K562 (cell line): ENCODE measurements around the gene MRNIP. TPM values are rescaled to one million over a fixed set of nuclear protein-coding genes. Genes with fewer than 3 reads are reported as not detected.

Source experiments
- ATAC-seq: fragments of 200-7000 bp; cut with Tn5 transposase; 3 replicates; pipeline ENCODE4 v1.9.1; 2020; ENCODE audit warnings: moderate library complexity
- BruUV-seq: library from RNA; stranded (reverse); fragments of 400-500 nt; replicated peaks from 2 replicates; lab custom pipeline; 2021; lab: Mats Ljungman, UMichigan
- CTCF ChIA-PET: fragments of 300-600 bp; formaldehyde crosslinking; extraction: SDS; loops from one replicate; lab custom pipeline; 2021; ENCODE audit warnings: low intra/inter-chr PET ratio; lab: Yijun Ruan, JAX
- POLR2A ChIA-PET: fragments of 300-600, 350-650 bp; sonication (Branson Sonifier 250); formaldehyde crosslinking; extraction: SDS; loops from one replicate; lab custom pipeline; 2021; ENCODE audit warnings: antibody characterized with exemption, inconsistent platforms; lab: Yijun Ruan, JAX
- DNase-seq, 4 experiments: peaks; one replicate each; pipeline versions ENCODE4 v3.0.0 to v3.0.0-alpha.2; 2011 to 2018; ENCODE audit warnings: low spot score in 3 of 4, mixed read lengths in 3 of 4; ENCODE audit errors: extremely low read depth in 1 of 4
- FAIRE-seq: peaks from 2 replicates; lab custom pipeline; 2011; peaks lifted over from hg19 to GRCh38; lab: Jason Lieb, UNC
- H2AFZ ChIP-seq: 2 replicates; pipeline ENCODE4 v1.6.0; 2011; ENCODE audit warnings: low read depth, low read length, control low read depth, inconsistent platforms
- H3K27ac ChIP-seq: fragments of 200-600 bp; 3 replicates; pipeline ENCODE4 v1.8.0; 2011; ENCODE audit warnings: low read depth, mild to moderate bottlenecking, control low read depth, inconsistent platforms, low read length, moderate library complexity, mixed read lengths; ENCODE audit errors: extremely low read depth
- H3K27me3 ChIP-seq, 2 experiments: fragments of 300-600 bp in 1 of 2; 2 replicates in 1 of 2; 3 replicates in 1 of 2; pipeline versions ENCODE4 v1.6.0 to v1.8.0; 2011; ENCODE audit warnings: inconsistent platforms in 2 of 2, low read length in 2 of 2, mild to moderate bottlenecking in 1 of 2, mixed read lengths in 1 of 2, moderate library complexity in 1 of 2; ENCODE audit not compliant: control insufficient read depth in 2 of 2, insufficient read depth in 2 of 2
- H3K36me3 ChIP-seq: fragments of 300-600 bp; 3 replicates; pipeline ENCODE4 v1.8.0; 2011; ENCODE audit warnings: mild to moderate bottlenecking, low read length, inconsistent platforms; ENCODE audit not compliant: control insufficient read depth, insufficient read depth
- H3K4me1 ChIP-seq, 2 experiments: fragments of 200-600 bp in 1 of 2; replicated peaks in 1 of 2; 2 replicates in 1 of 2; 3 replicates in 1 of 2; pipeline versions ENCODE4 v1.5.1 to v1.8.0; 2011; ENCODE audit warnings: inconsistent platforms in 2 of 2, low read length in 2 of 2, mild to moderate bottlenecking in 1 of 2, mixed read lengths in 1 of 2, moderate library complexity in 1 of 2; ENCODE audit not compliant: control insufficient read depth in 2 of 2, insufficient read depth in 2 of 2
- H3K4me2 ChIP-seq: 2 replicates; pipeline ENCODE4 v1.6.1; 2011; ENCODE audit warnings: low read length, control low read depth, inconsistent platforms, mixed read lengths; ENCODE audit not compliant: insufficient read depth
- H3K4me3 ChIP-seq: fragments of 200-600 bp; sonication (generic), shearing (Covaris generic); 2 replicates; pipeline ENCODE4 v1.5.1; 2016; ENCODE audit warnings: control low read depth, inconsistent platforms
- H3K79me2 ChIP-seq: fragments of 200-600 bp; 3 replicates; pipeline ENCODE4 v1.8.0; 2011; ENCODE audit warnings: low read length, inconsistent platforms; ENCODE audit not compliant: control insufficient read depth, insufficient read depth
- H3K9ac ChIP-seq, 2 experiments: 2 replicates each; pipeline versions ENCODE4 v1.6.0 to v1.6.1; 2011; ENCODE audit warnings: low read depth in 2 of 2, low read length in 2 of 2, control low read depth in 1 of 2, inconsistent platforms in 1 of 2, mild to moderate bottlenecking in 1 of 2, mixed read lengths in 1 of 2; ENCODE audit not compliant: insufficient read depth in 1 of 2
- H3K9me1 ChIP-seq: one replicate; pipeline ENCODE4 v1.6.0; 2011; ENCODE audit warnings: inconsistent platforms, mild to moderate bottlenecking, low read length, moderate library complexity; ENCODE audit not compliant: control insufficient read depth, insufficient read depth
- H3K9me3 ChIP-seq: replicated peaks from 2 replicates; pipeline ENCODE4 v1.5.1; 2011; ENCODE audit warnings: low read depth, low read length, inconsistent platforms; ENCODE audit not compliant: control insufficient read depth, insufficient read depth
- H4K20me1 ChIP-seq: replicated peaks from 2 replicates; pipeline ENCODE4 v1.6.1; 2011; ENCODE audit warnings: low read length, inconsistent platforms, mixed read lengths; ENCODE audit not compliant: control insufficient read depth, insufficient read depth
- EP300 ChIP-seq: IDR thresholded peaks from 2 replicates; pipeline ENCODE4 v1.6.1; 2012; ENCODE audit warnings: low read length, improper control_type of control experiment
- KAT2B ChIP-seq: IDR thresholded peaks from one replicate; pipeline ENCODE4 v1.6.1; 2012; ENCODE audit warnings: low read depth, mild to moderate bottlenecking, control low read depth, inconsistent platforms, low read length, moderate library complexity
- RBM39 ChIP-seq: fragments of 200-400 bp; formaldehyde crosslinking; optimal IDR thresholded peaks from 2 replicates; pipeline ENCODE3; 2018; ENCODE audit warnings: low read depth, low read length
- SUPT5H ChIP-seq: fragments of 450-650 bp; IDR thresholded peaks from 2 replicates; pipeline ENCODE4 v1.6.1; 2016
- XRCC3 ChIP-seq: fragments of 450-650 bp; IDR thresholded peaks from 2 replicates; pipeline ENCODE4 v1.6.1; 2017; ENCODE audit warnings: mild to moderate bottlenecking, moderate library complexity
- WGBS: fragments of 100-300 bp; shearing (Covaris generic); methylation state at CpG from one replicate; pipeline ENCODE4 v1.1.6; 2016; ENCODE audit warnings: low coverage, mixed read lengths; ENCODE audit not compliant: insufficient coverage; ENCODE audit errors: missing lambda C conversion rate; 5-methylcytosine and 5-hydroxymethylcytosine counted together
- in situ Hi-C: fragments of 300-500 bp; cut with MboI; formaldehyde crosslinking; loops from 4 replicates; pipeline ENCODE4 v1.15.0; 2018; ENCODE audit warnings: inconsistent platforms, mixed read lengths
- intact Hi-C: fragments of 100-400 bp; cut with micrococcal nuclease; formaldehyde crosslinking; loops from 2 replicates; pipeline ENCODE4 v1.14.2; 2022
- polyA plus RNA-seq, 8 experiments: library from polyadenylated mRNA; depleted of rRNA in 4 of 8; stranded (reverse) in 5 of 8; unstranded in 3 of 8; fragments of >200 nt; fragmentation: Nextera tagmentation in 2 of 8; fragmentation: Illumina TruSeq in 1 of 8; extraction: Ambion mirVana in 2 of 8; extraction: Trizol in 1 of 8; gene quantifications; 2 replicates each; pipeline versions ENCODE4 v1.2.1 to v1.2.3, GENCODE V29; 2011 to 2014; ENCODE audit warnings: inconsistent platforms in 1 of 8, missing spikeins in 1 of 8
- total RNA-seq, 7 experiments: library from RNA; depleted of rRNA in 6 of 7; stranded (reverse); fragments of >200 nt in 6 of 7; fragmentation: Illumina TruSeq in 2 of 7; extraction: Trizol in 2 of 7; gene quantifications; 2 replicates each; pipeline versions ENCODE4 v1.2.1 to v1.2.3, GENCODE V29; 2011 to 2021; ENCODE audit warnings: low replicate concordance in 1 of 7
- TF ChIP-seq, protein P1 (sequence below): fragments of 450-650 bp; formaldehyde crosslinking; IDR thresholded peaks from 2 replicates; pipeline ENCODE4 v1.4.0; 2022; ENCODE audit warnings: mild to moderate bottlenecking, moderate library complexity
- TF ChIP-seq, protein P2 (sequence below): fragments of 450-650 bp; IDR thresholded peaks from 2 replicates; pipeline ENCODE4 v1.6.1; 2014; ENCODE audit warnings: low read depth, mild to moderate bottlenecking, moderate library complexity, borderline replicate concordance
- TF ChIP-seq, protein P3 (sequence below): fragments of 450-650 bp; formaldehyde crosslinking; IDR thresholded peaks from 2 replicates; pipeline ENCODE4 v1.4.0; 2020; ENCODE audit warnings: mild to moderate bottlenecking, moderate library complexity
- TF ChIP-seq, protein P4 (sequence below): IDR thresholded peaks from 2 replicates; pipeline ENCODE4 v1.6.1; 2012; ENCODE audit warnings: low read depth, low read length, improper control_type of control experiment, borderline replicate concordance
- TF ChIP-seq, protein P5 (sequence below): fragments of 450-650 bp; IDR thresholded peaks from 2 replicates; pipeline ENCODE4 v1.6.1; 2018; ENCODE audit not compliant: partially characterized antibody

Gene MRNIP
- total and polyA plus RNA-seq, 9 of the 15 experiments (the other 6 are each of a cell fraction or from before 2014, with no cell fraction given): 3.6 to 39.0 (median 16.8) TPM

DNA sequence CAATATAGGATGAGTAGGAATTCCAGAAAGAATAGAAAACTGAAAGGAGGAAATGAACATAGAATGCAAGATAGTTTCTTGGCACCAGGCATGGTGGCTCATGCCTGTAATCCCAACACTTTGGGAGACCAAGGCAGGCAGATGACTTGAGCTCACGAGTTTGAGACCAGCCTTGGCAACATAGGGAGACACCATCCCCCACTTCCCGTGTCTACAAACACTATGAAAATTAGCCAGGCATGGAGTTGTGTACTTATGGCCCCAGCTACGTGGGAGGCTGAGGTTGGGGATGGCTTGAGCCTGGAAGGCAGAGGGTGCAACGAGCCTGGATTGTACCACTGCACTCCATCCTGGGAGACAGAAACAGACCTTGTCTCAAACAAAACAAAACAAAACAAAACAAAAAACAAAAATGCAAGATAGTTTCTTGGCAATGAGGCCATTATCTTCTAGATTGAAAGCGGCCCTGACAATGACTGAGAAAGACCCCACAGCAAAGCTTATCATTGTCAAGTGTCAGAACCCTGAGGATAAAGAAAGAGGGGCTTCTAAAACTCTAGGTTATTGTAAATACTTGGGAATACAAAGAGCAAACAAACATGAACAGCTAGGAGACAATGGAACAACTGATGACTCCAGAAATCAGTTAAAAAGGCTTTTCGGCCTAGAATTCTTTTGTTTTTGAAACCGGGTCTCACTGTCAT, 28.7 kb downstream of the MRNIP start:
- Histone ChIP-seq H3K4me3 (no peak overlapping the region), H3K27me3 (no peaks in the 10 kb centered on the region), H3K9me1 (peaks cover 6% of the 10 kb centered on the region), H3K4me2 (no peak overlapping the region), H3K36me3 (peaks cover 88% of the 10 kb centered on the region), H3K4me1 (peaks cover 0 to 6% of the 10 kb centered on the region in 2 experiments; a peak in 1 of 5 replicates), H3K79me2 (peaks cover under 1% of the 10 kb centered on the region; the same call in 2 of the 3 replicates), H3K27ac (no peak overlapping the region), H2AFZ (no peak overlapping the region), H3K9me3 (no peaks in the 10 kb centered on the region), H3K9ac (no peak overlapping the region), H4K20me1 (no peaks in the 10 kb centered on the region; the same call in 1 of the 2 replicates)
- DNase-seq: no peak
- no peak for FAIRE-seq
- intact Hi-C loops (no loop called here), in situ Hi-C loops (no loop called here)
- WGBS: 88% methylated on average over 7 of the region's 7 CpGs
- ChIA-PET CTCF (no interaction called here), POLR2A (interaction anchor here (0.5 to 3.9 kb wide), 6 partner anchors 10 to 97 kb away, joined by 3 to 15 read pairs (median 3); partner anchors contain the start of genes MAML1 and SQSTM1)
- BruUV-seq: no TSS peak
- ATAC-seq: no peak
- TF ChIP-seq, protein P1, sequence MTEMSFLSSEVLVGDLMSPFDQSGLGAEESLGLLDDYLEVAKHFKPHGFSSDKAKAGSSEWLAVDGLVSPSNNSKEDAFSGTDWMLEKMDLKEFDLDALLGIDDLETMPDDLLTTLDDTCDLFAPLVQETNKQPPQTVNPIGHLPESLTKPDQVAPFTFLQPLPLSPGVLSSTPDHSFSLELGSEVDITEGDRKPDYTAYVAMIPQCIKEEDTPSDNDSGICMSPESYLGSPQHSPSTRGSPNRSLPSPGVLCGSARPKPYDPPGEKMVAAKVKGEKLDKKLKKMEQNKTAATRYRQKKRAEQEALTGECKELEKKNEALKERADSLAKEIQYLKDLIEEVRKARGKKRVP (CRISPR knock-in tag): no peak
- TF ChIP-seq, protein P2, sequence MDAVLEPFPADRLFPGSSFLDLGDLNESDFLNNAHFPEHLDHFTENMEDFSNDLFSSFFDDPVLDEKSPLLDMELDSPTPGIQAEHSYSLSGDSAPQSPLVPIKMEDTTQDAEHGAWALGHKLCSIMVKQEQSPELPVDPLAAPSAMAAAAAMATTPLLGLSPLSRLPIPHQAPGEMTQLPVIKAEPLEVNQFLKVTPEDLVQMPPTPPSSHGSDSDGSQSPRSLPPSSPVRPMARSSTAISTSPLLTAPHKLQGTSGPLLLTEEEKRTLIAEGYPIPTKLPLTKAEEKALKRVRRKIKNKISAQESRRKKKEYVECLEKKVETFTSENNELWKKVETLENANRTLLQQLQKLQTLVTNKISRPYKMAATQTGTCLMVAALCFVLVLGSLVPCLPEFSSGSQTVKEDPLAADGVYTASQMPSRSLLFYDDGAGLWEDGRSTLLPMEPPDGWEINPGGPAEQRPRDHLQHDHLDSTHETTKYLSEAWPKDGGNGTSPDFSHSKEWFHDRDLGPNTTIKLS: no peak
- TF ChIP-seq RBM39: no peak
- TF ChIP-seq EP300: no peak
- TF ChIP-seq, protein P3, sequence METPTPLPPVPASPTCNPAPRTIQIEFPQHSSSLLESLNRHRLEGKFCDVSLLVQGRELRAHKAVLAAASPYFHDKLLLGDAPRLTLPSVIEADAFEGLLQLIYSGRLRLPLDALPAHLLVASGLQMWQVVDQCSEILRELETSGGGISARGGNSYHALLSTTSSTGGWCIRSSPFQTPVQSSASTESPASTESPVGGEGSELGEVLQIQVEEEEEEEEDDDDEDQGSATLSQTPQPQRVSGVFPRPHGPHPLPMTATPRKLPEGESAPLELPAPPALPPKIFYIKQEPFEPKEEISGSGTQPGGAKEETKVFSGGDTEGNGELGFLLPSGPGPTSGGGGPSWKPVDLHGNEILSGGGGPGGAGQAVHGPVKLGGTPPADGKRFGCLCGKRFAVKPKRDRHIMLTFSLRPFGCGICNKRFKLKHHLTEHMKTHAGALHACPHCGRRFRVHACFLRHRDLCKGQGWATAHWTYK (CRISPR knock-in tag): no peak
- TF ChIP-seq, protein P4, sequence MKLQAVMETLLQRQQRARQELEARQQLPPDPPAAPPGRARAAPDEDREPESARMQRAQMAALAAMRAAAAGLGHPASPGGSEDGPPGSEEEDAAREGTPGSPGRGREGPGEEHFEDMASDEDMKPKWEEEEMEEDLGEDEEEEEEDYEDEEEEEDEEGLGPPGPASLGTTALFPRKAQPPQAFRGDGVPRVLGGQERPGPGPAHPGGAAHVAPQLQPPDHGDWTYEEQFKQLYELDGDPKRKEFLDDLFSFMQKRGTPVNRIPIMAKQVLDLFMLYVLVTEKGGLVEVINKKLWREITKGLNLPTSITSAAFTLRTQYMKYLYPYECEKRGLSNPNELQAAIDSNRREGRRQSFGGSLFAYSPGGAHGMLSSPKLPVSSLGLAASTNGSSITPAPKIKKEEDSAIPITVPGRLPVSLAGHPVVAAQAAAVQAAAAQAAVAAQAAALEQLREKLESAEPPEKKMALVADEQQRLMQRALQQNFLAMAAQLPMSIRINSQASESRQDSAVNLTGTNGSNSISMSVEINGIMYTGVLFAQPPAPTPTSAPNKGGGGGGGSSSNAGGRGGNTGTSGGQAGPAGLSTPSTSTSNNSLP: no peak
- TF ChIP-seq SUPT5H: peak; percentile 5; the same call in 1 of the 2 replicates
- no peak for TF ChIP-seq XRCC3
- no peak for TF ChIP-seq KAT2B
- TF ChIP-seq, protein P5, sequence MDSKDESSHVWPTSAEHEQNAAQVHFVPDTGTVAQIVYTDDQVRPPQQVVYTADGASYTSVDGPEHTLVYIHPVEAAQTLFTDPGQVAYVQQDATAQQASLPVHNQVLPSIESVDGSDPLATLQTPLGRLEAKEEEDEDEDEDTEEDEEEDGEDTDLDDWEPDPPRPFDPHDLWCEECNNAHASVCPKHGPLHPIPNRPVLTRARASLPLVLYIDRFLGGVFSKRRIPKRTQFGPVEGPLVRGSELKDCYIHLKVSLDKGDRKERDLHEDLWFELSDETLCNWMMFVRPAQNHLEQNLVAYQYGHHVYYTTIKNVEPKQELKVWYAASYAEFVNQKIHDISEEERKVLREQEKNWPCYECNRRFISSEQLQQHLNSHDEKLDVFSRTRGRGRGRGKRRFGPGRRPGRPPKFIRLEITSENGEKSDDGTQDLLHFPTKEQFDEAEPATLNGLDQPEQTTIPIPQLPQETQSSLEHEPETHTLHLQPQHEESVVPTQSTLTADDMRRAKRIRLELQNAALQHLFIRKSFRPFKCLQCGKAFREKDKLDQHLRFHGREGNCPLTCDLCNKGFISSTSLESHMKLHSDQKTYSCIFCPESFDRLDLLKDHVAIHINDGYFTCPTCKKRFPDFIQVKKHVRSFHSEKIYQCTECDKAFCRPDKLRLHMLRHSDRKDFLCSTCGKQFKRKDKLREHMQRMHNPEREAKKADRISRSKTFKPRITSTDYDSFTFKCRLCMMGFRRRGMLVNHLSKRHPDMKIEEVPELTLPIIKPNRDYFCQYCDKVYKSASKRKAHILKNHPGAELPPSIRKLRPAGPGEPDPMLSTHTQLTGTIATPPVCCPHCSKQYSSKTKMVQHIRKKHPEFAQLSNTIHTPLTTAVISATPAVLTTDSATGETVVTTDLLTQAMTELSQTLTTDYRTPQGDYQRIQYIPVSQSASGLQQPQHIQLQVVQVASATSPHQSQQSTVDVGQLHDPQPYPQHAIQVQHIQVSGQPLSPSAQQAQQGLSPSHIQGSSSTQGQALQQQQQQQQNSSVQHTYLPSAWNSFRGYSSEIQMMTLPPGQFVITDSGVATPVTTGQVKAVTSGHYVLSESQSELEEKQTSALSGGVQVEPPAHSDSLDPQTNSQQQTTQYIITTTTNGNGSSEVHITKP: peak; percentile 46
